ENCODE results near the gene PTS. TPM values are rescaled to one million over a fixed set of nuclear protein-coding genes. Genes with fewer than 3 reads are reported as not detected.

PTS gene
- total RNA-seq, 1 donor: 56.5 TPM

DNA sequence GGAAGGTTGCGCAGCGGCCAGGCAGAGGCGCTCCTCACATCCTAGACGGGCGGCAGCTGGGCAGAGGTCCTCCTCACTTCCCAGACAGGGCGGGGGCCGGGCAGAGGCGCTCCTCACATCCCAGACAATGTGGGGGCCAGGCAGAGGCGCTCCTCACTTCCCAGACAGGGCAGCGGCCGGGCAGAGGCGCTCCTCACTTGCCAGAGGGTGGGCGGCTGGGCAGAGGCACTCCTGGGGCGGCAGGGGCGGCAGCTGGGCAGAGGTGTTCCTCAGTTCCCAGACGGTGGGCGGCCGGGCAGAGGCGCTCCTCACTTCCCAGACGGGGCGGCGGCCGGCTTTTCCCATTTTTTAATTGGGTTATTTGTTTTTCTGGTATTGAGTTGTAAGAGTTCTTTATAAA lies 20.2 kb upstream of the PTS start:
- Histone ChIP-seq H3K4me2 (ENCODE audit: insufficient read depth, low read length) (no peak overlapping the region), H4K20me1 (ENCODE audit: insufficient read depth, low read length) (no peaks in the 10 kb centered on the region), H3K9me3 (ENCODE audit: low read depth, low read length) (no peaks in the 10 kb centered on the region), H3K79me2 (ENCODE audit: insufficient read depth, low read length) (no peaks in the 10 kb centered on the region), H2AFZ (ENCODE audit: low read length) (no peak overlapping the region), H3K4me1 (ENCODE audit: insufficient read depth, low read length) (no peaks in the 10 kb centered on the region), H3K4me3 (ENCODE audit: insufficient read depth, low read length) (no peak overlapping the region), H3K36me3 (ENCODE audit: insufficient read depth, low read length) (no peaks in the 10 kb centered on the region), H3K27ac (ENCODE audit: low read depth, low read length) (no peak overlapping the region), H3K27me3 (ENCODE audit: insufficient read depth, low read length) (no peaks in the 10 kb centered on the region)
- DNase-seq (ENCODE audit: insufficient read length, low spot score, missing footprints): no peak
- TF ChIP-seq, protein P1, sequence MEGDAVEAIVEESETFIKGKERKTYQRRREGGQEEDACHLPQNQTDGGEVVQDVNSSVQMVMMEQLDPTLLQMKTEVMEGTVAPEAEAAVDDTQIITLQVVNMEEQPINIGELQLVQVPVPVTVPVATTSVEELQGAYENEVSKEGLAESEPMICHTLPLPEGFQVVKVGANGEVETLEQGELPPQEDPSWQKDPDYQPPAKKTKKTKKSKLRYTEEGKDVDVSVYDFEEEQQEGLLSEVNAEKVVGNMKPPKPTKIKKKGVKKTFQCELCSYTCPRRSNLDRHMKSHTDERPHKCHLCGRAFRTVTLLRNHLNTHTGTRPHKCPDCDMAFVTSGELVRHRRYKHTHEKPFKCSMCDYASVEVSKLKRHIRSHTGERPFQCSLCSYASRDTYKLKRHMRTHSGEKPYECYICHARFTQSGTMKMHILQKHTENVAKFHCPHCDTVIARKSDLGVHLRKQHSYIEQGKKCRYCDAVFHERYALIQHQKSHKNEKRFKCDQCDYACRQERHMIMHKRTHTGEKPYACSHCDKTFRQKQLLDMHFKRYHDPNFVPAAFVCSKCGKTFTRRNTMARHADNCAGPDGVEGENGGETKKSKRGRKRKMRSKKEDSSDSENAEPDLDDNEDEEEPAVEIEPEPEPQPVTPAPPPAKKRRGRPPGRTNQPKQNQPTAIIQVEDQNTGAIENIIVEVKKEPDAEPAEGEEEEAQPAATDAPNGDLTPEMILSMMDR (IDR thresholded peaks at IDR 0.05; ENCODE audit: extremely low read depth, low read depth, low read length): no peak

DNA sequence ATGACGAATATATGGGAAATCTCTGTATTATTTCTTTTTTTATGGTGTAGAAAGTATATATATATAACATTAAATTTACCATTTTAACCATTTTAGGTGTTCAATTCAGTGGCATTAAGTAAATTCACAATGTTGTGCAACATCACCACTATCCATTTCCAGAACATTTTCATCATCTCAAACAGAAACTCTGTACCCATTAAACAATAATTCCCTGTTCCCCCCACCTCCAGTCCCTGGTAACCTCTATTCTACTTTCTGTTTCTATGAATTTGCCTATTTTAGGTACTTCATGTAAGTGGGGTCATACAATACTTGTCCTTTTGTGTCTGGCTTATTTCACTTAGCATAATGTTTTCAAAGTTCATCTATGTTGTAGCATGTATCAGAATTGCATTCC lies 15.3 kb upstream of the PTS start:
- H3K4me1 ChIP-seq (ENCODE audit: insufficient read depth, low read length): no peaks in the 10 kb centered on the region
- H3K79me2 ChIP-seq (ENCODE audit: insufficient read depth, low read length): no peaks in the 10 kb centered on the region
- no peaks in the 10 kb centered on the region for H3K36me3 ChIP-seq (ENCODE audit: insufficient read depth, low read length)
- H3K27me3 ChIP-seq (ENCODE audit: insufficient read depth, low read length): no peaks in the 10 kb centered on the region
- no peak for DNase-seq (ENCODE audit: insufficient read length, low spot score, missing footprints)
- no peaks in the 10 kb centered on the region for H4K20me1 ChIP-seq (ENCODE audit: insufficient read depth, low read length)
- TF ChIP-seq, protein P1 (IDR thresholded peaks at IDR 0.05; ENCODE audit: extremely low read depth, low read depth, low read length): no peak
- no peak overlapping the region for H3K4me3 ChIP-seq (ENCODE audit: insufficient read depth, low read length)
- H3K4me2 ChIP-seq (ENCODE audit: insufficient read depth, low read length): no peak overlapping the region
- H3K9me3 ChIP-seq (ENCODE audit: low read depth, low read length): no peaks in the 10 kb centered on the region
- H2AFZ ChIP-seq (ENCODE audit: low read length): no peak overlapping the region
- no peak overlapping the region for H3K27ac ChIP-seq (ENCODE audit: low read depth, low read length)

DNA sequence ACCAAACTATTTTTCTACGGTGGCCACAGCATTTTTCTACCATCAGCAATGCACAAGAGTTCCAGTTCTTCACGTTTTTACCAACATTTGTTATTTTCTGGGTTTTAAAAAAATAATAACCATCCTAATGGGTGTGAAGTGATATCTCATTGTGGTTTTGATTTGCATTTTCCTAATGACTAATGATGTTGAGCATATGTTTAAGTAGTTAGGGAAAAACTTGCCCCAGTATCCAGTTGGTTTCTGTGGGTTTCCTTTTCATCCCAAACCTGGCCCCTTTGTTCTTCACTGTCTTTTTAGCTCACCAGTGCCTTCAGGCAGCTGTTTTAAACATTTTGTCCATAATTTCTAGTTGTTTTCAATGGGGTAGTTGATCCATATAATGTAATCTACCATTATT lies 14.7 kb upstream of the PTS start:
- no peaks in the 10 kb centered on the region for H3K36me3 ChIP-seq (ENCODE audit: insufficient read depth, low read length)
- no peaks in the 10 kb centered on the region for H3K4me1 ChIP-seq (ENCODE audit: insufficient read depth, low read length)
- no peaks in the 10 kb centered on the region for H4K20me1 ChIP-seq (ENCODE audit: insufficient read depth, low read length)
- TF ChIP-seq, protein P1 (IDR thresholded peaks at IDR 0.05; ENCODE audit: extremely low read depth, low read depth, low read length): no peak
- no peak overlapping the region for H3K4me3 ChIP-seq (ENCODE audit: insufficient read depth, low read length)
- no peak for DNase-seq (ENCODE audit: insufficient read length, low spot score, missing footprints)
- no peaks in the 10 kb centered on the region for H3K9me3 ChIP-seq (ENCODE audit: low read depth, low read length)
- no peak overlapping the region for H2AFZ ChIP-seq (ENCODE audit: low read length)
- no peaks in the 10 kb centered on the region for H3K27me3 ChIP-seq (ENCODE audit: insufficient read depth, low read length)
- no peak overlapping the region for H3K4me2 ChIP-seq (ENCODE audit: insufficient read depth, low read length)
- H3K27ac ChIP-seq (ENCODE audit: low read depth, low read length): no peak overlapping the region
- no peaks in the 10 kb centered on the region for H3K79me2 ChIP-seq (ENCODE audit: insufficient read depth, low read length)

DNA sequence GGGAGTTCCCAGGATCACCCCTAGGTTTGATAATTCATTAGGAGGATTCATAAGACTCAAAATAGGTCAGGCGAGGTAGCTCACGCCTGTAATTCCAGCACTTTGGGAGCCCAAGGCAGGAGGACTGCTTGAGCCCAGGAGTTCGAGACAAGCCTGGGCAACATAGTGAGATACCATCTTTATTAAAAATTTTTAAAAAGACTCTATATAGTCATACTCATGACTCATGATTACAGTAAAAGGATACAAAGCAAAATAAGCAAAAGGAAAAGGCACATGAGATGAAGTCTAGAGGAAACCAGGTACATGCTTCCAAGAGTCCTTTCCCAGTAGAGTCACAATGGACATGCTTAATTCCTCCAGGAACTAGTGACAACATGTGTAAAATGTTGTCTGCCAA lies 13.9 kb upstream of the PTS start:
- no peaks in the 10 kb centered on the region for H3K9me3 ChIP-seq (ENCODE audit: low read depth, low read length)
- DNase-seq (ENCODE audit: insufficient read length, low spot score, missing footprints): no peak
- H3K27ac ChIP-seq (ENCODE audit: low read depth, low read length): no peak overlapping the region
- TF ChIP-seq, protein P1 (IDR thresholded peaks at IDR 0.05; ENCODE audit: extremely low read depth, low read depth, low read length): no peak
- no peak overlapping the region for H2AFZ ChIP-seq (ENCODE audit: low read length)
- no peak overlapping the region for H3K4me2 ChIP-seq (ENCODE audit: insufficient read depth, low read length)
- no peak overlapping the region for H3K4me3 ChIP-seq (ENCODE audit: insufficient read depth, low read length)
- no peaks in the 10 kb centered on the region for H3K4me1 ChIP-seq (ENCODE audit: insufficient read depth, low read length)
- H3K36me3 ChIP-seq (ENCODE audit: insufficient read depth, low read length): no peaks in the 10 kb centered on the region
- no peaks in the 10 kb centered on the region for H4K20me1 ChIP-seq (ENCODE audit: insufficient read depth, low read length)
- H3K27me3 ChIP-seq (ENCODE audit: insufficient read depth, low read length): no peaks in the 10 kb centered on the region
- H3K79me2 ChIP-seq (ENCODE audit: insufficient read depth, low read length): no peaks in the 10 kb centered on the region
